ENCODE results near the gene CHST11. TPM values are rescaled to one million over a fixed set of nuclear protein-coding genes. Genes with fewer than 3 reads are reported as not detected.

Gene CHST11
- total and polyA plus RNA-seq, 9 of the 15 experiments (the other 6 are each of a cell fraction or from before 2014, with no cell fraction given), result 2.3 to 38.7 (median 15.0) TPM

GRCh38 chr12:104701756-104702155 lies 245.0 kb downstream of the CHST11 start:
- Histone ChIP-seq H4K20me1 (replicated peaks; ENCODE audit: control insufficient read depth, insufficient read depth, low read length) (peaks cover 13% of the 10 kb centered on the region), H3K4me2 (ENCODE audit: insufficient read depth, low read length) (no peak overlapping the region), H3K4me1 (replicated peaks in 1 of 2; ENCODE audit: control insufficient read depth in 2 of 2, insufficient read depth in 2 of 2, low read length in 2 of 2) (peaks cover 0 to 4% of the 10 kb centered on the region in 2 experiments; a peak in 1 of 5 replicates), H3K9me3 (replicated peaks; ENCODE audit: control insufficient read depth, insufficient read depth, low read depth, low read length) (no peaks in the 10 kb centered on the region), H3K4me3 (no peak overlapping the region), H2AFZ (ENCODE audit: low read depth, low read length) (no peak overlapping the region), H3K27me3 (ENCODE audit: control insufficient read depth in 2 of 2, insufficient read depth in 2 of 2, low read length in 2 of 2) (no peaks in the 10 kb centered on the region), H3K79me2 (ENCODE audit: control insufficient read depth, insufficient read depth, low read length) (no peaks in the 10 kb centered on the region; the same call in 2 of the 3 replicates), H3K27ac (ENCODE audit: extremely low read depth, low read depth, low read length) (no peak overlapping the region), H3K36me3 (ENCODE audit: control insufficient read depth, insufficient read depth, low read length) (0 out of 3 replicates have a peak, but pooled peaks cover 7% of the 10 kb centered on the region), H3K9me1 (ENCODE audit: control insufficient read depth, insufficient read depth, low read length) (peaks cover 7% of the 10 kb centered on the region), H3K9ac (ENCODE audit: insufficient read depth in 1 of 2, low read depth in 2 of 2, low read length in 2 of 2) (no peak overlapping the region)
- ChIA-PET POLR2A (interaction anchor here (0.7 kb wide), 1 partner anchor 1459 kb away, joined by 3 read pairs; no protein-coding TSS in a partner anchor), CTCF (ENCODE audit: low intra/inter-chr PET ratio) (no interaction called here)
- in situ Hi-C loops (cut with MboI) (no loop called here), intact Hi-C loops (cut with micrococcal nuclease) (no loop called here)
- DNase-seq (ENCODE audit: extremely low read depth in 1 of 4, low spot score in 3 of 4), result no peak
- no peak for ATAC-seq
- 93% methylated on average over 3 of the region's 3 CpGs for WGBS (ENCODE audit: insufficient coverage, low coverage, missing lambda C conversion rate)
- FAIRE-seq, result no peak
- no TSS peak for BruUV-seq (replicated peaks)
- TF ChIP-seq SRF (CRISPR knock-in tag; IDR thresholded peaks at IDR 0.05) (no peak), NFIC (IDR thresholded peaks at IDR 0.05) (peak; percentile 67)

GRCh38 chr12:104702565-104703139 lies 245.9 kb downstream of the CHST11 start:
- Histone ChIP-seq H2AFZ (ENCODE audit: low read depth, low read length) (no peak overlapping the region), H3K9ac (ENCODE audit: insufficient read depth in 1 of 2, low read depth in 2 of 2, low read length in 2 of 2) (peak overlapping the region in 1 of 2 experiments; percentile 17; a peak in 1 of 4 replicates), H3K4me2 (ENCODE audit: insufficient read depth, low read length) (no peak overlapping the region), H3K9me3 (replicated peaks; ENCODE audit: control insufficient read depth, insufficient read depth, low read depth, low read length) (no peaks in the 10 kb centered on the region), H3K9me1 (ENCODE audit: control insufficient read depth, insufficient read depth, low read length) (peaks cover 7% of the 10 kb centered on the region), H3K79me2 (ENCODE audit: control insufficient read depth, insufficient read depth, low read length) (no peaks in the 10 kb centered on the region; the same call in 2 of the 3 replicates), H3K4me1 (replicated peaks in 1 of 2; ENCODE audit: control insufficient read depth in 2 of 2, insufficient read depth in 2 of 2, low read length in 2 of 2) (peaks cover 0 to 4% of the 10 kb centered on the region in 2 experiments; a peak in 1 of 5 replicates), H4K20me1 (replicated peaks; ENCODE audit: control insufficient read depth, insufficient read depth, low read length) (peaks cover 13% of the 10 kb centered on the region), H3K27ac (ENCODE audit: extremely low read depth, low read depth, low read length) (no peak overlapping the region), H3K27me3 (ENCODE audit: control insufficient read depth in 2 of 2, insufficient read depth in 2 of 2, low read length in 2 of 2) (no peaks in the 10 kb centered on the region), H3K36me3 (ENCODE audit: control insufficient read depth, insufficient read depth, low read length) (0 out of 3 replicates have a peak, but pooled peaks cover 7% of the 10 kb centered on the region), H3K4me3 (no peak overlapping the region)
- BruUV-seq (replicated peaks), result no TSS peak
- TF ChIP-seq ATF1 (CRISPR knock-in tag; IDR thresholded peaks at IDR 0.05) (no peak), ATF1 (tag; IDR thresholded peaks at IDR 0.05) (no peak), PHTF2 (CRISPR knock-in tag; IDR thresholded peaks at IDR 0.05) (no peak), EGR1 (conservative IDR thresholded peaks at IDR 0.05) (no peak), PRPF4 (IDR thresholded peaks at IDR 0.05; ENCODE audit: insufficient read depth, low read depth, low read length, poor library complexity, severe bottlenecking) (no peak), BACH1 (tag; IDR thresholded peaks at IDR 0.05) (no peak), ZNF507 (tag; conservative IDR thresholded peaks at IDR 0.05) (no peak), PPARD (CRISPR knock-in tag; IDR thresholded peaks at IDR 0.05) (no peak), CAMTA2 (CRISPR knock-in tag; conservative IDR thresholded peaks at IDR 0.05) (no peak), NFRKB (IDR thresholded peaks at IDR 0.05; ENCODE audit: low read depth) (no peak), SLC30A9 (CRISPR knock-in tag; IDR thresholded peaks at IDR 0.05) (no peak), DNMT1 (IDR thresholded peaks at IDR 0.05) (no peak), MLLT1 (IDR thresholded peaks at IDR 0.05) (no peak)
- TF ChIP-seq, protein P1, sequence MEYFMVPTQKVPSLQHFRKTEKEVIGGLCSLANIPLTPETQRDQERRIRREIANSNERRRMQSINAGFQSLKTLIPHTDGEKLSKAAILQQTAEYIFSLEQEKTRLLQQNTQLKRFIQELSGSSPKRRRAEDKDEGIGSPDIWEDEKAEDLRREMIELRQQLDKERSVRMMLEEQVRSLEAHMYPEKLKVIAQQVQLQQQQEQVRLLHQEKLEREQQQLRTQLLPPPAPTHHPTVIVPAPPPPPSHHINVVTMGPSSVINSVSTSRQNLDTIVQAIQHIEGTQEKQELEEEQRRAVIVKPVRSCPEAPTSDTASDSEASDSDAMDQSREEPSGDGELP (CRISPR knock-in tag; IDR thresholded peaks at IDR 0.05; ENCODE audit: borderline replicate concordance), result no peak
- in situ Hi-C loops (cut with MboI) (no loop called here), intact Hi-C loops (cut with micrococcal nuclease) (no loop called here)
- POLR2A ChIA-PET, result no interaction called here
- WGBS (ENCODE audit: insufficient coverage, low coverage, missing lambda C conversion rate), result 85% methylated on average over 19 of the region's 21 CpGs
- FAIRE-seq (no peak), ATAC-seq (no peak), DNase-seq (ENCODE audit: extremely low read depth in 1 of 4, low spot score in 3 of 4) (no peak)
- CTCF ChIA-PET (ENCODE audit: low intra/inter-chr PET ratio), result no interaction called here
